PC-3 (cell line): ENCODE measurements around the gene MDK. TPM values are rescaled to one million over a fixed set of nuclear protein-coding genes. Genes with fewer than 3 reads are reported as not detected.

ENCODE experiments used
- ATAC-seq: fragments of 200-7000 bp; cut with Tn5 transposase; 2 replicates; pipeline ENCODE4 v1.9.1; 2020; ENCODE audit warnings: mild to moderate bottlenecking, moderate library complexity
- BruUV-seq: library from RNA; stranded (reverse); fragments of 400-500 nt; replicated peaks from 2 replicates; lab custom pipeline; 2021; lab: Mats Ljungman, UMichigan
- CTCF ChIA-PET: fragments of 300-600 bp; sonication (Branson Sonifier 250); formaldehyde crosslinking; loops from one replicate; lab custom pipeline; 2022; ENCODE audit warnings: antibody characterized with exemption; lab: Charles Lee
- POLR2A ChIA-PET: fragments of 300-600 bp; sonication (Branson Sonifier 250); formaldehyde crosslinking; loops from one replicate; lab custom pipeline; 2022; ENCODE audit warnings: antibody characterized with exemption; ENCODE audit not compliant: unreplicated experiment; lab: Charles Lee
- DNase-seq: peaks from one replicate; pipeline ENCODE4 v3.0.0-alpha.2; 2015
- H2AFZ ChIP-seq: fragments of 300-600 bp; sonication (generic); 2 replicates; pipeline ENCODE4 v1.6.0; 2016; ENCODE audit warnings: antibody characterized with exemption, low read length
- H3F3A ChIP-seq: fragments of 300-600 bp; sonication (generic); one replicate; pipeline ENCODE4 v1.6.0; 2017; ENCODE audit warnings: antibody characterized with exemption, low read length, control low read depth, mild to moderate bottlenecking; ENCODE audit not compliant: unreplicated experiment
- H3K27ac ChIP-seq: fragments of 300-600 bp; sonication (generic); 2 replicates; pipeline ENCODE4 v1.5.1; 2016; ENCODE audit warnings: mild to moderate bottlenecking, low read length
- H3K27me3 ChIP-seq: fragments of 300-600 bp; sonication (generic); 2 replicates; pipeline ENCODE4 v1.6.1; 2016; ENCODE audit warnings: low read length, mixed read lengths
- H3K36me3 ChIP-seq: fragments of 300-600 bp; sonication (generic); 2 replicates; pipeline ENCODE4 v1.6.1; 2016; ENCODE audit warnings: low read depth, mixed run types, low read length, mixed read lengths
- H3K4me1 ChIP-seq: fragments of 300-600 bp; sonication (generic); 2 replicates; pipeline ENCODE4 v1.5.1; 2016; ENCODE audit warnings: low read length; ENCODE audit not compliant: insufficient read depth
- H3K4me2 ChIP-seq: fragments of 300-600 bp; sonication (generic); 2 replicates; pipeline ENCODE4 v1.6.0; 2016; ENCODE audit warnings: low read length
- H3K4me3 ChIP-seq: fragments of 300-600 bp; sonication (generic); 2 replicates; pipeline ENCODE4 v1.5.1; 2016; ENCODE audit warnings: mild to moderate bottlenecking, low read length, mixed read lengths
- H3K79me2 ChIP-seq: fragments of 300-600 bp; sonication (generic); 2 replicates; pipeline ENCODE4 v1.6.1; 2017; ENCODE audit warnings: low read length, mixed read lengths
- H3K9ac ChIP-seq: fragments of 300-600 bp; sonication (generic); 2 replicates; pipeline ENCODE4 v1.6.0; 2016; ENCODE audit warnings: mild to moderate bottlenecking, low read length
- H3K9me2 ChIP-seq: fragments of 300-600 bp; sonication (generic); replicated peaks from 2 replicates; pipeline ENCODE4 v1.6.1; 2016; ENCODE audit warnings: mixed run types, low read length, mixed read lengths
- H3K9me3 ChIP-seq: fragments of 300-600 bp; sonication (generic); 2 replicates; pipeline ENCODE4 v1.6.1; 2016; ENCODE audit warnings: low read length, mixed read lengths
- H4K20me1 ChIP-seq: fragments of 300-600 bp; sonication (generic); 2 replicates; pipeline ENCODE4 v1.6.1; 2016; ENCODE audit warnings: low read length, mixed read lengths
- EZH2 ChIP-seq: fragments of 300-600 bp; sonication (generic); IDR thresholded peaks from one replicate; pipeline ENCODE4 v1.6.1; 2017; ENCODE audit warnings: antibody characterized with exemption, mild to moderate bottlenecking, low read length; ENCODE audit not compliant: unreplicated experiment
- EZH2phosphoT487 ChIP-seq: fragments of 300-600 bp; sonication (generic); IDR thresholded peaks from 2 replicates; pipeline ENCODE4 v1.6.1; 2018; ENCODE audit warnings: mild to moderate bottlenecking, antibody characterized with exemption, low read length, borderline replicate concordance
- intact Hi-C: fragments of 100-400 bp; cut with micrococcal nuclease; formaldehyde crosslinking; loops from 2 replicates; pipeline ENCODE4 v1.9.0; 2023
- total RNA-seq: library from RNA; depleted of rRNA; stranded (reverse); fragments of >200 nt; gene quantifications from 2 replicates; pipeline ENCODE4 v1.2.3, GENCODE V29; 2014
- TF ChIP-seq, protein P1 (sequence below): fragments of 300-600 bp; sonication (generic); conservative IDR thresholded peaks from 2 replicates; pipeline ENCODE4 v1.5.1; 2017; ENCODE audit warnings: antibody characterized with exemption, low read depth, mild to moderate bottlenecking, low read length

The MDK gene
- total RNA-seq, 1 experiment from 2014 or later = 184 TPM

- H3F3A ChIP-seq = no peaks in the 10 kb centered on the region
- no peaks in the 10 kb centered on the region for H3K9me2 ChIP-seq
- no peak for TF ChIP-seq EZH2
- TF ChIP-seq, protein P1, sequence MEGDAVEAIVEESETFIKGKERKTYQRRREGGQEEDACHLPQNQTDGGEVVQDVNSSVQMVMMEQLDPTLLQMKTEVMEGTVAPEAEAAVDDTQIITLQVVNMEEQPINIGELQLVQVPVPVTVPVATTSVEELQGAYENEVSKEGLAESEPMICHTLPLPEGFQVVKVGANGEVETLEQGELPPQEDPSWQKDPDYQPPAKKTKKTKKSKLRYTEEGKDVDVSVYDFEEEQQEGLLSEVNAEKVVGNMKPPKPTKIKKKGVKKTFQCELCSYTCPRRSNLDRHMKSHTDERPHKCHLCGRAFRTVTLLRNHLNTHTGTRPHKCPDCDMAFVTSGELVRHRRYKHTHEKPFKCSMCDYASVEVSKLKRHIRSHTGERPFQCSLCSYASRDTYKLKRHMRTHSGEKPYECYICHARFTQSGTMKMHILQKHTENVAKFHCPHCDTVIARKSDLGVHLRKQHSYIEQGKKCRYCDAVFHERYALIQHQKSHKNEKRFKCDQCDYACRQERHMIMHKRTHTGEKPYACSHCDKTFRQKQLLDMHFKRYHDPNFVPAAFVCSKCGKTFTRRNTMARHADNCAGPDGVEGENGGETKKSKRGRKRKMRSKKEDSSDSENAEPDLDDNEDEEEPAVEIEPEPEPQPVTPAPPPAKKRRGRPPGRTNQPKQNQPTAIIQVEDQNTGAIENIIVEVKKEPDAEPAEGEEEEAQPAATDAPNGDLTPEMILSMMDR = no peak
- TF ChIP-seq EZH2phosphoT487 = no peak
- ATAC-seq = no peak
- POLR2A ChIA-PET = no interaction called here
- no peak for DNase-seq
- H3K9me3 ChIP-seq = no peaks in the 10 kb centered on the region
- BruUV-seq = no TSS peak
- H3K79me2 ChIP-seq = no peaks in the 10 kb centered on the region
- CTCF ChIA-PET = no interaction called here
- no peak overlapping the region for H3K4me3 ChIP-seq
- peaks cover under 1% of the 10 kb centered on the region; the same call in 1 of the 2 replicates for H3K4me1 ChIP-seq
- intact Hi-C loops = no loop called here
- H3K36me3 ChIP-seq = no peaks in the 10 kb centered on the region
- H3K4me2 ChIP-seq = no peak overlapping the region
- H3K27ac ChIP-seq = no peak overlapping the region
- no peaks in the 10 kb centered on the region for H4K20me1 ChIP-seq
- H3K27me3 ChIP-seq = no peaks in the 10 kb centered on the region
- H2AFZ ChIP-seq = no peak overlapping the region
- no peak overlapping the region for H3K9ac ChIP-seq
Observed at GRCh38 chr11:46408407-46408986, 27.0 kb downstream of the MDK start.

DNA sequence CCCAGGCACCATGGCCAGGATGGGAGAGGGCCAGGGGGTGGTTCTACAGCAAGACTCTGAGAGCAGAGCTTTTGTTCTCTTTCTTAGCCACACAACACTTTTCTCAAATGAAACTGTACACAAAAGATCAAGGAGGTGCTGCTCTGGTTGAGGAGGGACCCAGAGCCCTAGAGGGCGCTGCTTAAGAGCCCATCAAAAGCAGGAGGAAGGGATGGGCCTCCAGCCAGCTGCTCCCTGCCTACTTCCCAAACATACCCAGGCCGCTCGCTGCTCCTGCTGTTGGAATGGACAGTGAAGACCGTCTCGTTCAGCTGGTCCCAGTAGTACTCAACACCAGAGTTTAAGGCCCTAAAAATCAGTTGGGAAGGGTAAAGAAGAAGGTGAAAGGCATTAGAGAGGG is 28.6 kb downstream of the MDK start:
- BruUV-seq = no TSS peak
- no peak overlapping the region for H3K4me2 ChIP-seq
- no peak overlapping the region for H3K4me3 ChIP-seq
- no peaks in the 10 kb centered on the region for H3F3A ChIP-seq
- ChIA-PET CTCF (no interaction called here), POLR2A (no interaction called here)
- H2AFZ ChIP-seq = no peak overlapping the region
- H3K9me3 ChIP-seq = no peaks in the 10 kb centered on the region
- H3K27me3 ChIP-seq = no peaks in the 10 kb centered on the region
- intact Hi-C loops = no loop called here
- H3K4me1 ChIP-seq = peaks cover 15% of the 10 kb centered on the region
- TF ChIP-seq, protein P1 = peak; percentile 47
- no peak for TF ChIP-seq EZH2
- H3K36me3 ChIP-seq = no peaks in the 10 kb centered on the region
- no peak for ATAC-seq
- no peak for DNase-seq
- H3K27ac ChIP-seq = no peak overlapping the region
- H3K79me2 ChIP-seq = no peaks in the 10 kb centered on the region
- H3K9me2 ChIP-seq = no peaks in the 10 kb centered on the region
- H3K9ac ChIP-seq = no peak overlapping the region
- no peaks in the 10 kb centered on the region for H4K20me1 ChIP-seq

DNA sequence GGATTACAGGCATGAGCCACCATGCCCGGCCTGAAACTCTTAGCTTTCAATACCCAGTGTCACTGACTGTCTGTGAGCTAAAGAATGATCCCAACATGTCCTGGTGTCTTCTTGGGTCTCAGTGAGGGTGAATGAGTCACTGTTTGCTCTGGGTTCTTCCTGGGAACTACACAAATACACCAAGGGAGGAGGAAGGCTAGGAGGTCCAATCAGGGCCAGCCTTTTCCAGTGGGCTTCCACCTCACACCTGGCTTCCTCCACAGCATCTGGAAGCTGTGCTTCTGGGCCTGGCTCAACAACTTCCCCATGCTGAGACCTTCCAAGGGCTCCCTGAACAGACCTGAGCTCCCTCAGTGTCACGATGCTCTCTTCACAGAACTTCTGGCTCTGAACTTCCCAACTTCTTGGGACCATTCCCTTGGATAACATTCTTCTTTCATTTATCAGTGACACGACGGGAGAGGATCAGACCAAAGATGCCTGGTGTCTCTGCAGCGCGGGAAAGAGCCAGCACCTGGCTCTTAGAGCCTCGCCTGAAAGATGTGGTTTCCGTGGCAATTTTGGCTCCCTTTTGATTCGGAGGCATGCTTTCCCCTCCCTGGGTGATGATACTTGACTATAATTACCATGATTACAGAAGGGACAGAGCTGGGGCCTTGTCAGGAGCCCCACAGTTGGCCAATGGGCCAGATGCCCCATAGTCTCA is 32.4 kb downstream of the MDK start:
- Histone ChIP-seq H3K79me2 (no peaks in the 10 kb centered on the region), H3K27ac (no peak overlapping the region), H3K4me3 (no peak overlapping the region), H3K27me3 (no peaks in the 10 kb centered on the region), H3K9ac (no peak overlapping the region), H3F3A (no peaks in the 10 kb centered on the region), H3K4me1 (peaks cover 15% of the 10 kb centered on the region), H3K9me2 (no peaks in the 10 kb centered on the region), H3K36me3 (no peaks in the 10 kb centered on the region), H2AFZ (no peak overlapping the region), H3K4me2 (no peak overlapping the region), H3K9me3 (no peaks in the 10 kb centered on the region), H4K20me1 (no peaks in the 10 kb centered on the region)
- intact Hi-C loops = no loop called here
- ChIA-PET POLR2A (interaction anchor here (0.6 kb wide), 1 partner anchor 180 kb away, joined by 3 read pairs; the partner anchor contains the start of gene AMBRA1), CTCF (interaction anchor here (0.5 to 0.8 kb wide), 3 partner anchors 21 to 61 kb away, joined by 3 to 6 read pairs (median 4); no protein-coding TSS in a partner anchor)
- DNase-seq (peak; percentile 74), ATAC-seq (peak; percentile 99)
- no TSS peak for BruUV-seq
- TF ChIP-seq, protein P1 = no peak
- TF ChIP-seq EZH2 = no peak
- TF ChIP-seq EZH2phosphoT487 = no peak
